NB4 (cell line): Measurements from ENCODE around the gene MYOM1.

Experiments
- DNase-seq: peaks from one replicate; pipeline ENCODE4 v3.0.0; 2010; ENCODE audit warnings: low read depth
- H3K4me3 ChIP-seq: one replicate; pipeline ENCODE4 v1.5.1; 2011; ENCODE audit warnings: mild to moderate bottlenecking, low read depth, low read length, moderate library complexity
- MYC ChIP-seq: IDR thresholded peaks from 2 replicates; pipeline ENCODE4 v1.6.1; 2011; ENCODE audit warnings: low read depth, low read length
- POLR2A ChIP-seq: IDR thresholded peaks from 2 replicates; pipeline ENCODE4 v1.6.1; 2011; ENCODE audit warnings: mild to moderate bottlenecking; ENCODE audit not compliant: insufficient read length; ENCODE audit errors: extremely low read depth
- TF ChIP-seq, protein P1 (sequence below): IDR thresholded peaks from 2 replicates; pipeline ENCODE4 v1.6.1; 2011; ENCODE audit warnings: low read depth, low read length
- TF ChIP-seq, protein P2 (sequence below): IDR thresholded peaks from one replicate; pipeline ENCODE4 v1.5.1; 2012; ENCODE audit warnings: low read depth, low read length

The MYOM1 gene

DNA sequence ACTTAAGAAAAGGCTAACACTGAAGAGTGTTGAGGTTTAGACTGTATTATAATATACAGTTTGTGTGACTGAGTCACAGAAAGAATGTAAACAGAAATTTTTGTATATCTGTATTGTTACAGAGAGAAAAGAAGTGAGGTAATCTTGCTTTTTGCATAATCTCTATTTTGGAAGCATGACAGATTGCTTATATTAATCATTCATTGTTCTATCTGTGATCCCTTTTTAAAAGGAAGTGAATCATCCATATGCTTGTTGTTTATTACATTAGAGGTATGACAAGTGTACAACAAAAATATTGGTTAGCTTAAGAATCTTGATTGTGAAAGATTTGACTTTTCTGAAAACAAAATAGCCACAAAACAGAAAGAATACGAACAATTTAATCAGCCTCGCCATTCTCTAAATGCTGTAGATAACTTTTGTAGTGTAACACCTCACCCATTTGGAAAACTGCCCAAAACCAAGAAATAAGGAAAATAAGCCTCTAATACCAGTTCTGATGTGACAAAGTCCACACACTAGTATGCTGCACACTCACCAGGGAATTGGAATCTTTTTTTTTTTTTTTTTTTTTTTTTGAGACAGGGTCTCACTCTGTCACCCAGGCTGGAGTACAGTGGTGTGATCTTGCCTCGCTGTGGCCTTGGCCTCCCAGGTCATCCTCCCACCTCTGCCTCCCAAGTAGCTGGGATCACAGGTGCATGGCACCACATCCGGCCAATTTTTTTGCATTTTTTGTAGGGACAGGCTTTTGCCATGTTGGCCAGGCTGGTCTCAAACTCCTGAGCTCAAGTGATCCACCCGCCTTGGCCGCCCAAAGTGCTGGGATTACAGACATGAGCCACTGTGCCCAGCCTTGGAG is 115.3 kb downstream of the MYOM1 start:
- DNase-seq: no peak
- no peak for TF ChIP-seq POLR2A
- TF ChIP-seq MYC: no peak
- TF ChIP-seq, protein P1, sequence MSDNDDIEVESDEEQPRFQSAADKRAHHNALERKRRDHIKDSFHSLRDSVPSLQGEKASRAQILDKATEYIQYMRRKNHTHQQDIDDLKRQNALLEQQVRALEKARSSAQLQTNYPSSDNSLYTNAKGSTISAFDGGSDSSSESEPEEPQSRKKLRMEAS: no peak
- TF ChIP-seq, protein P2, sequence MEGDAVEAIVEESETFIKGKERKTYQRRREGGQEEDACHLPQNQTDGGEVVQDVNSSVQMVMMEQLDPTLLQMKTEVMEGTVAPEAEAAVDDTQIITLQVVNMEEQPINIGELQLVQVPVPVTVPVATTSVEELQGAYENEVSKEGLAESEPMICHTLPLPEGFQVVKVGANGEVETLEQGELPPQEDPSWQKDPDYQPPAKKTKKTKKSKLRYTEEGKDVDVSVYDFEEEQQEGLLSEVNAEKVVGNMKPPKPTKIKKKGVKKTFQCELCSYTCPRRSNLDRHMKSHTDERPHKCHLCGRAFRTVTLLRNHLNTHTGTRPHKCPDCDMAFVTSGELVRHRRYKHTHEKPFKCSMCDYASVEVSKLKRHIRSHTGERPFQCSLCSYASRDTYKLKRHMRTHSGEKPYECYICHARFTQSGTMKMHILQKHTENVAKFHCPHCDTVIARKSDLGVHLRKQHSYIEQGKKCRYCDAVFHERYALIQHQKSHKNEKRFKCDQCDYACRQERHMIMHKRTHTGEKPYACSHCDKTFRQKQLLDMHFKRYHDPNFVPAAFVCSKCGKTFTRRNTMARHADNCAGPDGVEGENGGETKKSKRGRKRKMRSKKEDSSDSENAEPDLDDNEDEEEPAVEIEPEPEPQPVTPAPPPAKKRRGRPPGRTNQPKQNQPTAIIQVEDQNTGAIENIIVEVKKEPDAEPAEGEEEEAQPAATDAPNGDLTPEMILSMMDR: no peak

DNA sequence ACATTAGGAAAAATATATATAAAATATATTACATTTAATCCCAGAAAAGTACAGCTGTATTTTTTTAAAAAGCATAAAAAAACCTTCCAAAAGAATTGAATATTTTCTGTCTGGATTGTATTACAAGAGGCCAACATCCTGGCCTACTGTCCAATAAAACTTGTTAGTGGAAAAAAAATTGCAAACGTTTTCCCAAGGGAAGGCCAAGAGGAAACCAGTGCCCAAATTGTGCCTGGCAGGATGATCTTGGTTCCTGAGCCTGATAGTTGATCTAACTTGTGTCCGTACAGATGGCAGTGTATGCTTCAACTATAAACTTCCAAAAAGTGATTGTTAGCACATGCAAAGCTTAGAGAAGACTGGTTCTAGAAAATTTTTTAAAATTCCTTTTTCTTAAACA is 116.2 kb downstream of the MYOM1 start:
- H3K4me3 ChIP-seq: no peak overlapping the region
- TF ChIP-seq, protein P1: no peak
- TF ChIP-seq POLR2A: no peak
- TF ChIP-seq MYC: no peak
- TF ChIP-seq, protein P2: no peak
- no peak for DNase-seq

More for the DNA sequence above, 115.3 kb downstream of the MYOM1 start:
- no peak overlapping the region for H3K4me3 ChIP-seq

DNA sequence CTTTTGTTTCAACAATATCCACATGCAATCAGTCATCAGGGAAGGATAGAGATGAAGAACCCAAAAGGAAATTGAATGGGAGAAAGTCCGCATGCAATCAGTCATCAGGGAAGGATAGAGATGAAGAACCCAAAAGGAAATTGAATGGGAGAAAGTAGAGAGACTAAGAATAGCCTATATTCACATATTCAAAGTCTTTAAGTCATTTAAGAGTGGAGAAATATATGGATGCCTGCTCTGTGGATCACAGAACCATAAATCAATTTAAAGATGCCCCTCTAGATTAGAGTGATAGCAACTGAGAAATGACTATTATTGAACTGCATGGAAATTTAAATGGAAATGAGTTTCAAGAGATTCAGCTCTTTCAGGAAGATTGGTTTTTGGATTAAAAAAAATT is 116.8 kb downstream of the MYOM1 start:
- no peak overlapping the region for H3K4me3 ChIP-seq
- no peak for DNase-seq
- TF ChIP-seq MYC: no peak
- TF ChIP-seq, protein P1: no peak

DNA sequence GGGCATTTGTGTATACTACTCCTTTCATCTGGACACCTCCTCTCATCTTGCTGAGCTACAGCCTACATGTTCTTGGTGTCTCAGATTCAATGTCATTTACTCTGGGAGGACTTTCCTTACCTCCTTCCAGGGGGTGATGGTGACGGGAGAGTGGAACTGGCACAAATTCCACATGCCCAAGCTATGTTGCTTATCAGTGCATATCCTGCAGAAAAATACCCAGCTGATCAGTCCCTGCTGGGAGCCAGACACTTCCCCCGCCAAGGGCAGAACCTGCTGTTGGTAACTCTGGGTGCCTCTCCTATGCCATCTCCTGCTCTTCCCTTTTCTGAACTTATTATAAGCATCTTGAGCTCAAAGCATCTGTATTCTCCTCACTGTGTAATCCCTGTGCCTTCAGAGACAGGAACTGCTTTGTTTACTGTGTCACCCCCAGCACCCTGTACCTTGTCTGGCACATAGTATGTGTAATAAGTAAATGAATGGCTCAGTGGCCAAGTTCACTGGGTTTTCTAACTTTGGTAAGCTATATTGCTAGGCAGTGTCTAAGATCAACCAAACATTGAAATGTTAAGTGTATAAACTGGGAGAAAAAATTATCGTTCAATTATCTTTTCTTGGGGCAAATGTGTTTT is 119.2 kb downstream of the MYOM1 start:
- H3K4me3 ChIP-seq: no peak overlapping the region
- TF ChIP-seq, protein P2: no peak
- TF ChIP-seq POLR2A (no peak), MYC (no peak)
- TF ChIP-seq, protein P1: no peak
- DNase-seq: no peak

DNA sequence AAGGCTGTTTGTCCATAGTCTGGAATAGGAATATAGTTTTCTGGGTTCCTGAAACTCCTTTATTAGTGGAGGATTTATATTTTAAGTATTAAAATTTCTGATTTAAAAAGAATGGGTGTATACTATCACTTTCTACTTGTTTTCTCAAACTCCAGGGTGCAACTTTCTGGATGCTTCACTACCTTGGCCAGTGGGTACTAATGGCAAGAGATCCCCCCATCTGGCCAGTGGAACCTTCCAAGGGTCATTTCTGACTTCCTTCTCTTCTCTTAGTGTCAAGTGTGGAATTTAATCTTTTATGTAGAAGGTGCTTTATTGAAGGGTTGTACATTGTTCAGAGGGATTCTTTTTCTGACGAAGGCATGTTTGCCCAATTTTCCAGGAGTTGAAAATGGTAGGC is 120.4 kb downstream of the MYOM1 start:
- no peak overlapping the region for H3K4me3 ChIP-seq
- TF ChIP-seq, protein P1: no peak
- no peak for TF ChIP-seq MYC
- TF ChIP-seq POLR2A: no peak
- TF ChIP-seq, protein P2: no peak
- no peak for DNase-seq

DNA sequence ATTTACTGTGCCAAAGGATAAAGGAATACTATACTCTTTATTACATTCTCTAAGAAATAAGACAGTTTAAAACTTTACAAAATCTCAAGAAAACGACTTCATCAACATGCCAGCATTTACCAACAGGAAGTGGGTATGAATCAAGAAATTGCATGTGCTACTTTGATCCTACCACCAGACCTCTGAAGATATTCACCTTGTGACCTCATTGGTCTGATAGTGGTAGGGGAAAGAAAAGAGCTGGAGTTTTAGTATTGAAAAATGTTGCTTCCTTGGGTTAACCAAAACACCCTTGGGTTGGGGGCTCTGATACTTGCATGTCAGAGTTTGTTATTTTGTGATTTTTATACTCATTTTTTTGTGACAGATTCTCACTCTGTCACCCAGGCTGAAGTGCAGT is 122.7 kb downstream of the MYOM1 start:
- no peak for TF ChIP-seq MYC
- TF ChIP-seq, protein P1: no peak
- TF ChIP-seq, protein P2: no peak
- TF ChIP-seq POLR2A: no peak
- DNase-seq: peak; percentile 24
- H3K4me3 ChIP-seq: no peak overlapping the region
